IPS-11a (cell line): ENCODE data around the gene CLSTN3.
A peak's percentile ranks its signal among the peaks of the same experiment; 100 is the strongest.

Experiments
- H3K4me3 ChIP-seq: one replicate; pipeline ENCODE4 v1.5.1; 2013; ENCODE audit warnings: low read depth, low read length, control low read depth

The CLSTN3 gene

GRCh38 chr12:7125632-7126227, 4.4 kb upstream of the CLSTN3 start:
- no peak overlapping the region for H3K4me3 ChIP-seq

GRCh38 chr12:7127916-7128626, 2.1 kb upstream of the CLSTN3 start:
- H3K4me3 ChIP-seq, result no peak overlapping the region

- H3K4me3 ChIP-seq, result peak within 1 kb of the TSS; percentile 82
Measured at GRCh38 chr12:7128681-7129286, 1.4 kb upstream of the CLSTN3 start, which contains the start of gene RBP5. Gene RBP5, minus strand, starts transcription at chr12:7128889. Its CDS starts 114 bp downstream, at chr12:7128775.

GRCh38 chr12:7129287-7129871, 792 bp upstream of the CLSTN3 start:
- H3K4me3 ChIP-seq, result peak overlapping the region; percentile 82

- peak overlapping the region; percentile 82 for H3K4me3 ChIP-seq
Measured at GRCh38 chr12:7130701-7131501, 730 bp downstream of the CLSTN3 start.

GRCh38 chr12:7131502-7131866, 1.3 kb downstream of the CLSTN3 start:
- H3K4me3 ChIP-seq, result peak overlapping the region; percentile 82

GRCh38 chr12:7134396-7135166, 4.4 kb downstream of the CLSTN3 start:
- no peak overlapping the region for H3K4me3 ChIP-seq

GRCh38 chr12:7136071-7136470, 5.9 kb downstream of the CLSTN3 start:
- H3K4me3 ChIP-seq, result no peak overlapping the region

- no peak overlapping the region for H3K4me3 ChIP-seq
Measured at GRCh38 chr12:7136676-7137075, 6.5 kb downstream of the CLSTN3 start.

GRCh38 chr12:7137908-7138307, 7.7 kb downstream of the CLSTN3 start:
- no peak overlapping the region for H3K4me3 ChIP-seq

- H3K4me3 ChIP-seq, result no peak overlapping the region
Measured at GRCh38 chr12:7139200-7139599, 9.0 kb downstream of the CLSTN3 start.

- no peak overlapping the region for H3K4me3 ChIP-seq
Measured at GRCh38 chr12:7141351-7142005, 11.3 kb downstream of the CLSTN3 start.

GRCh38 chr12:7142056-7142644, 12.0 kb downstream of the CLSTN3 start:
- H3K4me3 ChIP-seq, result no peak overlapping the region

- H3K4me3 ChIP-seq, result no peak overlapping the region
Measured at GRCh38 chr12:7142809-7143465, 12.8 kb downstream of the CLSTN3 start.

- H3K4me3 ChIP-seq, result no peak overlapping the region
Measured at GRCh38 chr12:7143564-7143963, 13.4 kb downstream of the CLSTN3 start.

GRCh38 chr12:7144414-7145120, 14.4 kb downstream of the CLSTN3 start:
- no peak overlapping the region for H3K4me3 ChIP-seq

GRCh38 chr12:7145671-7146070, 15.5 kb downstream of the CLSTN3 start:
- H3K4me3 ChIP-seq, result no peak overlapping the region

GRCh38 chr12:7146228-7146627, 16.1 kb downstream of the CLSTN3 start:
- no peak overlapping the region for H3K4me3 ChIP-seq
